H9 (cell line): ENCODE measurements around the gene ZNF546. TPM values are rescaled to one million over a fixed set of nuclear protein-coding genes. Genes with fewer than 3 reads are reported as not detected.

ENCODE experiments used
- DNase-seq: peaks from one replicate; pipeline ENCODE4 v3.0.0-alpha.2; 2017
- H2AFZ ChIP-seq: one replicate; pipeline ENCODE4 v1.6.1; 2013; ENCODE audit warnings: mild to moderate bottlenecking, low read length, control low read depth, moderate library complexity
- H2AK5ac ChIP-seq: 2 replicates; pipeline ENCODE4 v1.6.1; 2013; ENCODE audit warnings: low read length, control low read depth, mixed read lengths; ENCODE audit not compliant: insufficient read length
- H2BK120ac ChIP-seq: one replicate; pipeline ENCODE4 v1.6.1; 2013; ENCODE audit warnings: low read depth, mild to moderate bottlenecking, low read length, control low read depth, inconsistent platforms; ENCODE audit not compliant: poor library complexity, severe bottlenecking
- H2BK12ac ChIP-seq: 2 replicates; pipeline ENCODE4 v1.6.1; 2013; ENCODE audit warnings: low read length, control low read depth, mixed read lengths, low read depth; ENCODE audit not compliant: insufficient read length
- H2BK15ac ChIP-seq: 2 replicates; pipeline ENCODE4 v1.6.1; 2013; ENCODE audit warnings: low read depth, low read length, control low read depth
- H2BK20ac ChIP-seq: one replicate; pipeline ENCODE4 v1.6.1; 2013; ENCODE audit warnings: low read depth, mild to moderate bottlenecking, low read length, control low read depth, inconsistent platforms; ENCODE audit not compliant: poor library complexity, severe bottlenecking
- H2BK5ac ChIP-seq: 2 replicates; pipeline ENCODE4 v1.6.1; 2013; ENCODE audit warnings: low read length, control low read depth, mixed read lengths; ENCODE audit not compliant: insufficient read length
- H3K14ac ChIP-seq: 2 replicates; pipeline ENCODE4 v1.6.1; 2013; ENCODE audit warnings: low read length, control low read depth; ENCODE audit not compliant: insufficient read depth
- H3K18ac ChIP-seq: 2 replicates; pipeline ENCODE4 v1.6.1; 2013; ENCODE audit warnings: low read depth, mild to moderate bottlenecking, mixed read lengths, low read length, control low read depth; ENCODE audit not compliant: insufficient read length
- H3K23ac ChIP-seq: 2 replicates; pipeline ENCODE4 v1.6.1; 2013; ENCODE audit warnings: low read length, control low read depth, mixed read lengths, low read depth; ENCODE audit not compliant: insufficient read length
- H3K23me2 ChIP-seq: 2 replicates; pipeline ENCODE4 v1.6.1; 2013; ENCODE audit warnings: low read depth, mild to moderate bottlenecking, mixed read lengths, low read length, control low read depth; ENCODE audit not compliant: insufficient read length, poor library complexity, severe bottlenecking
- H3K27ac ChIP-seq: 2 replicates; pipeline ENCODE4 v1.5.1; 2013; ENCODE audit warnings: low read length, control low read depth, mixed read lengths, low read depth; ENCODE audit not compliant: insufficient read length
- H3K27me3 ChIP-seq: 2 replicates; pipeline ENCODE4 v1.6.1; 2013; ENCODE audit warnings: low read length, control low read depth, inconsistent platforms; ENCODE audit not compliant: insufficient read depth
- H3K4ac ChIP-seq: 2 replicates; pipeline ENCODE4 v1.6.1; 2013; ENCODE audit warnings: low read depth, mild to moderate bottlenecking, control low read depth, inconsistent platforms, low read length, moderate library complexity
- H3K4me1 ChIP-seq: 2 replicates; pipeline ENCODE4 v1.6.1; 2013; ENCODE audit warnings: low read length, control low read depth, inconsistent platforms; ENCODE audit not compliant: insufficient read depth
- H3K4me2 ChIP-seq: 2 replicates; pipeline ENCODE4 v1.6.1; 2013; ENCODE audit warnings: low read length, control low read depth, mixed read lengths; ENCODE audit not compliant: insufficient read length, insufficient read depth
- H3K56ac ChIP-seq: 2 replicates; pipeline ENCODE4 v1.6.1; 2013; ENCODE audit warnings: low read depth, mild to moderate bottlenecking, mixed read lengths, low read length, control low read depth; ENCODE audit not compliant: insufficient read length
- H3K79me1 ChIP-seq: 2 replicates; pipeline ENCODE4 v1.6.1; 2013; ENCODE audit warnings: low read depth, mild to moderate bottlenecking, moderate library complexity, low read length, control low read depth, inconsistent platforms; ENCODE audit not compliant: insufficient read depth, poor library complexity, severe bottlenecking
- H3K79me2 ChIP-seq: 2 replicates; pipeline ENCODE4 v1.6.1; 2013; ENCODE audit warnings: low read length, control low read depth, inconsistent platforms; ENCODE audit not compliant: insufficient read depth
- H3K9ac ChIP-seq: 2 replicates; pipeline ENCODE4 v1.6.1; 2013; ENCODE audit warnings: low read length, control low read depth, mixed read lengths; ENCODE audit not compliant: insufficient read length; ENCODE audit errors: extremely low read depth
- H3K9me3 ChIP-seq: one replicate; pipeline ENCODE4 v1.6.1; 2013; ENCODE audit warnings: low read depth, low read length, inconsistent platforms; ENCODE audit not compliant: control insufficient read depth
- H3T11ph ChIP-seq: one replicate; pipeline ENCODE4 v1.6.1; 2013; ENCODE audit warnings: mild to moderate bottlenecking, low read length, control low read depth, inconsistent platforms
- H4K20me1 ChIP-seq: one replicate; pipeline ENCODE4 v1.6.1; 2013; ENCODE audit not compliant: control insufficient read depth, insufficient read length, insufficient read depth
- H4K5ac ChIP-seq: 2 replicates; pipeline ENCODE4 v1.6.1; 2013; ENCODE audit warnings: low read depth, mild to moderate bottlenecking, mixed read lengths, low read length, control low read depth; ENCODE audit not compliant: insufficient read length
- H4K8ac ChIP-seq: replicated peaks from 2 replicates; pipeline ENCODE4 v1.6.1; 2013; ENCODE audit warnings: low read length, control low read depth, mixed read lengths, low read depth; ENCODE audit not compliant: insufficient read length
- H4K91ac ChIP-seq: 2 replicates; pipeline ENCODE4 v1.6.1; 2013; ENCODE audit warnings: low read depth, mild to moderate bottlenecking, moderate library complexity, mixed read lengths, low read length, control low read depth; ENCODE audit not compliant: insufficient read length
- H3K27ac Mint-ChIP-seq, 3 experiments: 2 replicates in 2 of 3; 3 replicates in 1 of 3; pipeline ENCODE4 v1.8.0; 2020 to 2021; ENCODE audit warnings: mixed read lengths in 3 of 3, mild to moderate bottlenecking in 1 of 3, moderate library complexity in 1 of 3
- H3K27me3 Mint-ChIP-seq: 2 replicates; pipeline ENCODE4 v1.8.0; 2021; ENCODE audit warnings: low read depth, mild to moderate bottlenecking, moderate library complexity, mixed read lengths
- H3K36me3 Mint-ChIP-seq, 3 experiments: 2 replicates in 2 of 3; 3 replicates in 1 of 3; pipeline ENCODE4 v1.8.0; 2020 to 2021; ENCODE audit warnings: low read depth in 3 of 3, mixed read lengths in 3 of 3; ENCODE audit not compliant: insufficient read depth in 1 of 3
- H3K4me1 Mint-ChIP-seq, 2 experiments: 2 replicates each; pipeline ENCODE4 v1.8.0; 2020; ENCODE audit warnings: mixed read lengths in 2 of 2
- H3K4me3 Mint-ChIP-seq, 2 experiments: 2 replicates in 1 of 2; 3 replicates in 1 of 2; pipeline ENCODE4 v1.8.0; 2020 to 2021; ENCODE audit warnings: mild to moderate bottlenecking in 2 of 2, mixed read lengths in 2 of 2, moderate library complexity in 1 of 2
- H3K9me3 Mint-ChIP-seq, 2 experiments: 2 replicates in 1 of 2; 3 replicates in 1 of 2; pipeline ENCODE4 v1.8.0; 2020; ENCODE audit warnings: mild to moderate bottlenecking in 2 of 2, mixed read lengths in 2 of 2, moderate library complexity in 1 of 2
- WGBS: extraction: QIAGEN DNeasy Blood & Tissue Kit; methylation state at CpG from one replicate; pipeline ENCODE4 v1.1.7; 2013; ENCODE audit warnings: missing lambda C conversion rate, low lambda C conversion rate, mixed read lengths; ENCODE audit not compliant: insufficient read length; ENCODE audit errors: extremely low coverage; 5-methylcytosine and 5-hydroxymethylcytosine counted together
- total RNA-seq: library from RNA; stranded (reverse); gene quantifications from 2 replicates; pipeline ENCODE4 v1.2.1, GENCODE V29; 2021
- TF ChIP-seq, protein P1 (sequence below): fragments of 200-600 bp; sonication (generic); conservative IDR thresholded peaks from 3 replicates; pipeline ENCODE4 v1.8.0; 2021; ENCODE audit warnings: antibody characterized with exemption, mild to moderate bottlenecking

The ZNF546 gene
- total RNA-seq, 1 experiment from 2014 or later = 1.7 TPM

DNA sequence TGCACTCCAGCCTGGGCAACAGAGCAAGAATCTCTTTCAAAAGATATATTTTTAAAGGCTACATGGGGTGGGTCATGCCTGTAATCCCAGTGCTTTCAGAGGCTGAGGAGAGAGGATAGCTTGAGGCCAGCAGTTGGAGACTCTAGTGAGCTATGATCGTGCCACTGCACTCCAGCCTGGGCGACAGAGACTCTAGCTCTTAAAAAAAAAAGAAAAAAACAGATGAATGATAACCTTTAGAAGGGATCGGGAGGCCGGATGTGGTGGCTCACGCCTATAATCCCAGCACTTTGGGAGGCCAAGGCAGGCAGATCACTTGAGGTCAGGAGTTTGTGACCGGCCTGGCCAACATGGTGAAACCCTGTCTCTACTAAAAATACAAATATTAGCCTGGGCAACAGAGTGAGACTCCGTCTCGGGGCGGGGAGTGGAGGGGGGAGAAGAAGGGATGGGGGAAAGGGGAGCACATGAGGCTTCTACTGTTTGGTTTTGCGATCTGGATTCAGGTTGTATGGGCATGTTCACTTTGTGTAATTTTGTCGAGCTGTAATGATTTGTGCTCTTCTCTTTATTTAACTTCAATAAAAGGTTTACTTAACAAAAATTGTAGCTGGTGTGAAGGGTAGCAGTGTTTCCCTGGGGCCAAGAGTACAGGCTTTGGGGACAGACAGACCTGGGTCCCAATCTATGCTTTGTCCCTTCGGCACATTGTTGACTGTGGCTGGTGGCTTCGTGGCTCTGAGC is 27.0 kb upstream of the ZNF546 start:
- no peak overlapping the region for H2BK20ac ChIP-seq
- no peak overlapping the region for H2AK5ac ChIP-seq
- TF ChIP-seq, protein P1, sequence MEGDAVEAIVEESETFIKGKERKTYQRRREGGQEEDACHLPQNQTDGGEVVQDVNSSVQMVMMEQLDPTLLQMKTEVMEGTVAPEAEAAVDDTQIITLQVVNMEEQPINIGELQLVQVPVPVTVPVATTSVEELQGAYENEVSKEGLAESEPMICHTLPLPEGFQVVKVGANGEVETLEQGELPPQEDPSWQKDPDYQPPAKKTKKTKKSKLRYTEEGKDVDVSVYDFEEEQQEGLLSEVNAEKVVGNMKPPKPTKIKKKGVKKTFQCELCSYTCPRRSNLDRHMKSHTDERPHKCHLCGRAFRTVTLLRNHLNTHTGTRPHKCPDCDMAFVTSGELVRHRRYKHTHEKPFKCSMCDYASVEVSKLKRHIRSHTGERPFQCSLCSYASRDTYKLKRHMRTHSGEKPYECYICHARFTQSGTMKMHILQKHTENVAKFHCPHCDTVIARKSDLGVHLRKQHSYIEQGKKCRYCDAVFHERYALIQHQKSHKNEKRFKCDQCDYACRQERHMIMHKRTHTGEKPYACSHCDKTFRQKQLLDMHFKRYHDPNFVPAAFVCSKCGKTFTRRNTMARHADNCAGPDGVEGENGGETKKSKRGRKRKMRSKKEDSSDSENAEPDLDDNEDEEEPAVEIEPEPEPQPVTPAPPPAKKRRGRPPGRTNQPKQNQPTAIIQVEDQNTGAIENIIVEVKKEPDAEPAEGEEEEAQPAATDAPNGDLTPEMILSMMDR = no peak
- peaks cover 8% of the 10 kb centered on the region; the same call in 1 of the 2 replicates for H3K79me2 ChIP-seq
- Mint-ChIP-seq H3K9me3 (0 out of 5 replicates have a peak, but pooled peaks cover 0 to 4% of the 10 kb centered on the region in 2 experiments), H3K4me3 (peak overlapping the region; percentile 99), H3K4me1 (peaks cover 14 to 18% of the 10 kb centered on the region in 2 experiments), H3K27me3 (no peaks in the 10 kb centered on the region; the same call in 1 of the 2 replicates), H3K27ac (peak overlapping the region in 2 of 3 experiments; percentile 98; a peak in 5 of 7 replicates), H3K36me3 (peaks cover 28 to 37% (median 34%) of the 10 kb centered on the region in 3 experiments)
- H3K4ac ChIP-seq = no peak overlapping the region
- no peak overlapping the region for H2AFZ ChIP-seq
- H3K27ac ChIP-seq = no peak overlapping the region
- H3K14ac ChIP-seq = peak overlapping the region; percentile 36; the same call in 1 of the 2 replicates
- H4K8ac ChIP-seq = no peak overlapping the region
- no peak overlapping the region for H3K56ac ChIP-seq
- no peak overlapping the region for H2BK5ac ChIP-seq
- no peaks in the 10 kb centered on the region for H4K20me1 ChIP-seq
- no peak overlapping the region for H2BK15ac ChIP-seq
- peaks cover 4% of the 10 kb centered on the region for H3K23me2 ChIP-seq
- no peak overlapping the region for H3T11ph ChIP-seq
- no peak overlapping the region for H4K5ac ChIP-seq
- no peak for DNase-seq
- no peaks in the 10 kb centered on the region; the same call in none of the 2 replicates for H3K27me3 ChIP-seq
- no peak overlapping the region for H2BK120ac ChIP-seq
- H3K4me1 ChIP-seq = peaks cover 7% of the 10 kb centered on the region; the same call in 1 of the 2 replicates
- H3K4me2 ChIP-seq = peak overlapping the region; percentile 87
- peaks cover 5% of the 10 kb centered on the region for H3K79me1 ChIP-seq
- no peak overlapping the region for H3K18ac ChIP-seq
- no peak overlapping the region for H2BK12ac ChIP-seq
- H3K9ac ChIP-seq = peak overlapping the region; percentile 68
- H3K23ac ChIP-seq = no peak overlapping the region
- H3K9me3 ChIP-seq = no peaks in the 10 kb centered on the region
- WGBS = no CpG with 5 or more reads among the region's 13 CpGs
- H4K91ac ChIP-seq = no peak overlapping the region
